KBM-7 (cell line): Measurements from ENCODE around the gene MICAL2.

Experiments
- DNase-seq: peaks from one replicate; pipeline ENCODE4 v3.0.0-alpha.2; 2015
- in situ Hi-C: fragments of 300-500 bp; cut with MboI; formaldehyde crosslinking; loops from 2 replicates; pipeline ENCODE4 v1.14.3; 2020; ENCODE audit warnings: low sequenced_read_pairs, low pct_unique_long_range_greater_than_20kb, mixed read lengths

MICAL2 gene

DNA sequence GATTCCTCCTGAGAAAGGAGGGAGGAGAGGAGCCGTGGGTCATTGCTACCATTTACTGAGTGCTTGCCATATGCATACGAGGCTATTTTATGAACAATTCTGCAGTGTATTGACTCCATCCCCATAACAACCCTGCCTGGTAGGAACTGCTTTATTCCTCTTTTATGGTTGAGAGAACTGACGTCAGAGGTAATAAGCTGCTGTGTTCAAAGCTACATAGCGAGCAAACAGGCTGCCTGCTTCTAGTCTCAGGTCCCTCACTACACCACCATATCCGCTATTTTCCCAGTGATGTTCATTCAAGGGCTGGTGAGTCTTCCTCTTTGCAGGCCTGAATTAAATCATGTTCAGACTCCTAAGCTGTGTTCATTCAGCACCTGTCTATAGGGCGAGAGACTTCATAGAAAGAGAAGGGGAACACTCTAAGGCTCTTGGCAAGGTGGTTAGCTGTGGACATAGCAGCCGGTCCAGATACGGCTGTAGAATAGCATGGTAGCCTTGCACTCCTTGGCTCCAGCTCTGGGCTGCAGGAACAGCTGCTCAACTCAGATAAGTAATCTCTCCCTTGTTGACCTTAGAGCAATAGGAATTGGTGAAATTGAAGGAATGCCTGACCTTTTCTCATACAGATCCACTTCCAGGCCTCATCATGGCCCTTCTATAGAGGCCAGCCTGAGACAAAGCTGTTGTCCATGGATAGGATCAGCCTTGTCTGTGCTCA lies 82.6 kb downstream of the MICAL2 start:
- in situ Hi-C loops: no loop called here
- DNase-seq: no peak

- in situ Hi-C loops: no loop called here
- no peak for DNase-seq
Observed at GRCh38 chr11:12193515-12194336, 83.3 kb downstream of the MICAL2 start.

DNA sequence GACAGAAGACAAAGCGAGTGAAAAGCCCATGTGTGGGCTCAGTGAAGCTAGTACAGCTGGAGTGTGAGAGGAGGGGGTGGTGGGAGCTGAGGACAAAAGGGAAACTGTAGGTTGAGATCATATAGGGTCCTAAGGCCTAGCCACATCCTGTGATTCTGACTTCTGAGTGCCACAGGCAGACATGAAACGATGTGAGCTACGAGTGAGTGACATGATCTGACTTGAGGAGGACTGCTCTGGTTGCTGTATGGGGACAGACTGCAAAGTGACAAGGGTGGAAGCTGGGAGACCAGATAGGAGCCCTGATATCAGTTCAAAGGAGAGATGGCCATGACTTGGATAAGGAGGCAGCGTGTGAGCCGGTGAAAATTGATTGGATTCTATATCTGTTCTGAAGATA lies 85.4 kb downstream of the MICAL2 start:
- in situ Hi-C loops: no loop called here
- DNase-seq: no peak

GRCh38 chr11:12196308-12196707 lies 85.9 kb downstream of the MICAL2 start:
- no peak for DNase-seq
- in situ Hi-C loops: no loop called here

- no peak for DNase-seq
- in situ Hi-C loops: no loop called here
Observed at GRCh38 chr11:12196872-12197271, 86.5 kb downstream of the MICAL2 start.

DNA sequence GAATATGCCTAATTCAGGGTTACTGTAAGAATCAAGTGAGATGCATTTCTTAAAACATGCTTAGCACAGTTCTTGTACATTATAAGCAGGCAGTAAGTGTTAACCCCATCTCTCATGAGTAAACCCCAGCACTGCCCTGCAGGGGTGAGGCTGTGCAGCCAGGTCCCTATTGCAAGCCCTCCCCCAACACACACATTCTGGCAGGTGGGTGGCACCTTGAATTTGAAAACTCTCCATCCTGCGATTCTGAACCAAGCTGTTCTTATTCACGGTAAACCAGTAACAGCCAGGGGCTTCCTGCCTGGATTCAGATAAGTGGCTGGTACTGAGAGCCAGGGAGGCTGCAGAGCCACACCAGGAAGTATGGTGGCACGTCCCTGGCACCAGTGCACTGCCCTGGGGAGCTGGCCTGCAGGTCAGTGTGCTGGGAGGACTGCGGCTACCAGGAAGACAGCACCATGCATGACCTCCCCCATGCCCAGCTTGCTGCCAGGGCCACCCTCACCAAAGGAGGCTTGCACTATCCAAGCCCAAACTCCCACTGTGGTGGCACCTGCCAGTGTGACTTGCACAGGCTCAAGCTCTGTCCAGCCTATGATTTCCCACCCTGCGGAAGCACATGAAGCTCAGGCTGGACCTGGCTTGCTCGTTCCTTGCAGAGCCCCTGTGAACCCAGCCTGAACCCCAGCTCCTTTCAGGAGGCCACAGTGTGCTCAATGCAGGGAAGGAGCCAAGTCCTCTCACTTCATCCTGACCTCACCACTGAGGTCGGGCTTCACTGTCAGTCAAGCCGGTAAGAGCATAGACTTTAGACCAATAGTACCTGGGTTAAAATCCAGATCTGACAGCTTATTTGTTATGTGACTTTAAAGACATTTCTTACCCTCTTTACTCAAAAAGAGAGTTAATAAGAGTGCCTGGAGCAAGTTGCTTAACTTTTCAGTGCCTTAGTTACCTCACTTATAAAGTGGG lies 88.1 kb downstream of the MICAL2 start:
- no peak for DNase-seq
- in situ Hi-C loops: no loop called here

DNA sequence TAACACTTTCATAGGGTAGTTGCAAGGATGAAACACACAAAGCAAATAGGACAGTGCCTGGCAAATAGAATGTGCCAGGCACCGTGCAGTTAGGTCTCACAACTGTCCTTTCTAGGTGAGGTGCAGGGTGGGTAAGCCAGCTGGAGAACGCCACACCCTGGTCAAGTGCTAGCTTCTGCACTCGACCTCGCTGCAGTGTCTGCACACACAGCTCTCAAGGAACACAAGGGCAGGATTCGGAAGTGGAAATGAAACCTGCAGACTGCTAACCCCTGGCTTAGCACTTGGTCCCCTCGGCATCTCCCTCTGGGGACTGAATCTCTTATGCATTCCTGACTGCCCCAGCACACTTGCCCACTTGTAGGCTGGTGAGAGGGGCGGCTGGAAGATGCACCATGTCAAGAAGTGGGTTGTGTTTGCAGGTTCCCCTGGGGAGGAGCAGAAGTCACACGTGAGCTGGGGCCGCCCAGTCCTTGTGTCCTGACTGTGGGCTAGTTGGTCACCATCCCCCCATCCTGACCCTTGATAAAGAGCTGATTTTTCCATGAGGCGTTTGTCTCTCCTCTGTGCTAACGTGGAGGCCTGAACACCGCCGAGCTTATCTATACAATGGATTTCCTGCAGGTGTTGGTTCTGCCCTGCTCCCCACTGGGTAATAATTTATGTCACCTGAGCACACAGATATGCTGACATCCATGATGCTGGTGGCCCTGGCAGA lies 89.0 kb downstream of the MICAL2 start:
- in situ Hi-C loops: no loop called here
- no peak for DNase-seq

GRCh38 chr11:12200279-12200990 lies 90.0 kb downstream of the MICAL2 start:
- in situ Hi-C loops: no loop called here

GRCh38 chr11:12200991-12201985 lies 90.9 kb downstream of the MICAL2 start:
- in situ Hi-C loops: no loop called here
- DNase-seq: peak; percentile 45

More at GRCh38 chr11:12200279-12200990, 90.0 kb downstream of the MICAL2 start:
- no peak for DNase-seq

DNA sequence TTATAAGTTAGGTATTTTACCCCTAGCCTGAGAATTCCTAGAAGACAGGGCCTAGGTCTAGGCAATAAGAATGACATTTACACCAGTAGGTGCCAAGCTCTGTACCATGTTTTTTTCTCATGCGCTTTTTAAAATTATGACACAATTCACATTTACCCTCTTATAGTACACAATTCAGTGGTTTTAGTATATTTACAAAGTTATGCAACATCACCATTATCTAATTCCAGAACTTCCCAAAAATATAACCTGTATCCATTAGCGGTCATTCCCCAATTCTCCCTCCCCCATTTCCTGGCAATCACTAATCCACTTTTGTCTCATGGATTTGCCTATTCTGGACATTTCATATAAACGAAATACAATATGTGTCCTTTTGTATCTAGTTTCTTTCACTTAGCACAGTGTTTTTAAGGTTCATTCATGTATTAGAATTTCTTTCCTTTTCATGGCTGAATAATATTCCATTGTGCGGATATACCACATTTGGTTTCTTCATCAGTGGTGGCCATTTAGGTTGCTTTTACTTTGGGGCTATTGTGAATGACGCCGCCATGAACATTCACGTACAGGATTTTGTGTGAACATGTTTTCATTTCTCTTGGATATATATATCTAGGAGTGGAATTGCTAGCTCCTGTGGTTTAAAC lies 92.4 kb downstream of the MICAL2 start:
- in situ Hi-C loops: no loop called here
- no peak for DNase-seq

GRCh38 chr11:12204506-12204905 lies 94.1 kb downstream of the MICAL2 start:
- in situ Hi-C loops: no loop called here
- DNase-seq: no peak

DNA sequence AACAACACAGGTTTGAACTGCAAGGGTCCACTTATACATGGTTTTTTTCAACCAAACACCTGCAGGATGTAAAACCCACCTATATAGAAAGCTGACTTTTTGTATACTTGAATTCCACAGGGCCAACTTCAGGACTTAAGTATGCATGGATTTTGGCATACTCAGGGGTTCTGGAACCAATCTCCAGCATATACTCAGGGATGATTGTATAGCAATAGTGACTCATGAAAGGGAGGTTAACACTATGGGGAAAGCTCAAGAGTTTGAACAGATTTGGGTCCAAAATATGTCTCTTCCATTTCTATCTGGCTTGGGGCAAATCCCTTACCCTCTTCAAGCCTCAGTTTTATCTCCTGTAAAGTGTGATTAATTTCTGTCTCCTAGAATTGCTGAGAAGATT lies 94.9 kb downstream of the MICAL2 start:
- no peak for DNase-seq
- in situ Hi-C loops: no loop called here

GRCh38 chr11:12206529-12206928 lies 96.1 kb downstream of the MICAL2 start:
- DNase-seq: no peak
- in situ Hi-C loops: no loop called here

GRCh38 chr11:12207384-12208150 lies 97.2 kb downstream of the MICAL2 start:
- in situ Hi-C loops: no loop called here
- DNase-seq: no peak

DNA sequence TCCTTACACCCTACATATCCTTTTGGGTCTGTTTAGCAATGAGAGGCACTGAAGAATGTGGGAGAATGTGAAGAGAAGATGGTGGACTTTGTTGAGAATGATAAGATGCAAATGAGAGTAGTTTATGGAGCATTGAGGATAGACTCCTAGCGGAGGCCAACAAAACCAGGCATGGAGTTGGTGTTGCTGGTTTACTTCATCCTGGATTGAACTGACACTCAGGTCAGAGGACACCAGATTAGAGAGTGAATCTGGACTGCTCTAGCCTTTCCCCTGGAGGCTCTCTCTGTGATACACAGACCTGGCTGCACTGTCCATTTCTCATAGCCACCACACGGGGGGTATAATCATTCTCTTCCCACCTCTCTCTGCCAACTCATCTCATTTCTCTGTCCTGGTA lies 98.7 kb downstream of the MICAL2 start:
- in situ Hi-C loops: no loop called here
- DNase-seq: no peak

DNA sequence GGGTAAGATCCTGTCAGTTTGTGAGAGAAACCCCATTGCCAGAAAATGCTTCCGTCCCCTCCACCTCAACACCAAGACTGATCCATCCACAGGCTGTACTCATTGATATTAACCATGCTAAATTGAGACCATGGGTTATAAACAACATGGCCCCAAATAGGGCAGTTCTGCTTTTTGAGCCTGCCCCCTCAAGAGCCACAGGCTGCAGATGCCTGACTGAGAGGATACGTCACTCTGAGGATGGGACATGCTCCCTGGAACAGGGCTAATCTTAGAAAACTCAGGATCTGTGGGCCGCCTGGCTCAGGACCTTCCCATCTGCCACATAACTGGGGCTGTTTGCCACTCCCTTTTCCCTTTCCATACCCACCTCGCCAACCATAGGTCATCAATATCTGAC lies 99.8 kb downstream of the MICAL2 start:
- DNase-seq: no peak
- in situ Hi-C loops: no loop called here
